CD14-positive monocyte (primary cell): Measurements from ENCODE around the gene ZFP1. TPM values are rescaled to one million over a fixed set of nuclear protein-coding genes. Genes with fewer than 3 reads are reported as not detected.

Experiments used
- DNase-seq, 3 donors: peaks; one replicate each; pipeline ENCODE4 v3.0.0-alpha.2; 2011 to 2022
- H2AFZ ChIP-seq: 2 replicates; pipeline ENCODE4 v1.6.0; 2012; ENCODE audit warnings: mild to moderate bottlenecking, low read depth, low read length, inconsistent platforms; ENCODE audit not compliant: insufficient read depth, poor library complexity, severe bottlenecking
- H3K27ac ChIP-seq, 2 donors: 1 replicate in 1 of 2; 2 replicates in 1 of 2; pipeline ENCODE4 v1.5.1; 2012 to 2013; ENCODE audit warnings: low read length in 2 of 2, control low read depth in 1 of 2, inconsistent platforms in 1 of 2, low read depth in 1 of 2, mild to moderate bottlenecking in 1 of 2
- H3K27me3 ChIP-seq, 2 donors: one replicate each; pipeline versions ENCODE4 v1.6.0 to v1.6.1; 2011 to 2013; ENCODE audit warnings: low read length in 2 of 2; ENCODE audit not compliant: control insufficient read depth in 2 of 2, insufficient read depth in 2 of 2
- H3K36me3 ChIP-seq, 2 donors: replicated peaks in 1 of 2; 1 replicate in 1 of 2; 2 replicates in 1 of 2; pipeline versions ENCODE4 v1.5.1 to v1.6.1; 2012 to 2013; ENCODE audit warnings: low read length in 2 of 2, control low read depth in 1 of 2, inconsistent platforms in 1 of 2, mild to moderate bottlenecking in 1 of 2; ENCODE audit not compliant: insufficient read depth in 2 of 2, control insufficient read depth in 1 of 2
- H3K4me1 ChIP-seq, 2 donors: 1 replicate in 1 of 2; 2 replicates in 1 of 2; pipeline versions ENCODE4 v1.5.1 to v1.6.1; 2012 to 2013; ENCODE audit warnings: low read length in 2 of 2, control low read depth in 1 of 2, inconsistent platforms in 1 of 2, mild to moderate bottlenecking in 1 of 2, moderate library complexity in 1 of 2; ENCODE audit not compliant: insufficient read depth in 2 of 2, control insufficient read depth in 1 of 2
- H3K4me2 ChIP-seq: replicated peaks from 2 replicates; pipeline ENCODE3; 2012; ENCODE audit warnings: low read length, moderate library complexity, mild to moderate bottlenecking; ENCODE audit not compliant: poor library complexity, severe bottlenecking; ENCODE audit errors: extremely low read depth
- H3K4me3 ChIP-seq, 3 experiments: fragments of 200-600 bp in 1 of 3; sonication (generic) in 1 of 3; replicated peaks in 1 of 3; 1 replicate in 2 of 3; 2 replicates in 1 of 3; pipeline ENCODE4 v1.5.1; 2011 to 2013; ENCODE audit warnings: low read length in 3 of 3, mild to moderate bottlenecking in 3 of 3, control low read depth in 2 of 3, low read depth in 2 of 3, inconsistent platforms in 1 of 3, moderate library complexity in 1 of 3
- H3K79me2 ChIP-seq: 2 replicates; pipeline ENCODE4 v1.6.0; 2012; ENCODE audit warnings: mild to moderate bottlenecking, control low read depth, inconsistent platforms, low read length, moderate library complexity; ENCODE audit not compliant: insufficient read depth
- H3K9ac ChIP-seq: 2 replicates; pipeline ENCODE4 v1.6.0; 2017; ENCODE audit warnings: low read length, mild to moderate bottlenecking; ENCODE audit not compliant: insufficient read depth, poor library complexity, severe bottlenecking
- H3K9me3 ChIP-seq, 2 donors: replicated peaks in 1 of 2; 1 replicate in 1 of 2; 2 replicates in 1 of 2; pipeline versions ENCODE4 v1.5.1 to v1.6.1; 2012 to 2013; ENCODE audit warnings: low read length in 2 of 2, control low read depth in 1 of 2; ENCODE audit not compliant: control insufficient read depth in 1 of 2, insufficient read depth in 1 of 2
- H4K20me1 ChIP-seq: 2 replicates; pipeline ENCODE4 v1.6.0; 2012; ENCODE audit warnings: mild to moderate bottlenecking, low read length, control low read depth, moderate library complexity; ENCODE audit not compliant: insufficient read depth
- H3K27ac Mint-ChIP-seq, 7 donors: one replicate each; pipeline ENCODE4 v1.8.0; 2020; ENCODE audit warnings: mild to moderate bottlenecking in 7 of 7, mixed read lengths in 7 of 7, moderate library complexity in 6 of 7, inconsistent platforms in 2 of 7
- H3K27me3 Mint-ChIP-seq, 3 donors: one replicate each; pipeline ENCODE4 v1.8.0; 2021 to 2022; ENCODE audit warnings: low read depth in 3 of 3, mild to moderate bottlenecking in 3 of 3, mixed read lengths in 3 of 3, moderate library complexity in 3 of 3, inconsistent platforms in 1 of 3
- H3K36me3 Mint-ChIP-seq, 2 donors: one replicate each; pipeline ENCODE4 v1.8.0; 2020; ENCODE audit warnings: mixed read lengths in 2 of 2, inconsistent platforms in 1 of 2, mild to moderate bottlenecking in 1 of 2
- H3K4me1 Mint-ChIP-seq: one replicate; pipeline ENCODE4 v1.8.0; 2020; ENCODE audit warnings: mild to moderate bottlenecking, mixed read lengths
- H3K4me3 Mint-ChIP-seq, 2 donors: one replicate each; pipeline ENCODE4 v1.8.0; 2020; ENCODE audit warnings: mild to moderate bottlenecking in 2 of 2, mixed read lengths in 2 of 2, moderate library complexity in 1 of 2
- H3K9me3 Mint-ChIP-seq, 7 donors: one replicate each; pipeline ENCODE4 v1.8.0; 2020 to 2022; ENCODE audit warnings: mixed read lengths in 7 of 7, mild to moderate bottlenecking in 6 of 7, moderate library complexity in 6 of 7, inconsistent platforms in 2 of 7
- WGBS: methylation state at CpG from one replicate; pipeline ENCODE4 v1.1.5; 2013; ENCODE audit warnings: missing lambda C conversion rate; ENCODE audit not compliant: insufficient coverage; 5-methylcytosine and 5-hydroxymethylcytosine counted together
- intact Hi-C, 2 donors: fragments of 100-400 bp; cut with micrococcal nuclease; formaldehyde crosslinking; loops; one replicate each; pipeline versions ENCODE4 v1.15.0 to v1.15.1; 2023
- polyA minus RNA-seq: library from RNA; depleted of rRNA, polyadenylated mRNA; stranded (reverse); fragments of >200 nt; gene quantifications from 2 replicates; pipeline ENCODE4 v1.2.3, GENCODE V29; 2012
- polyA plus RNA-seq, 3 donors: library from polyadenylated mRNA; depleted of rRNA in 1 of 3; unstranded in 2 of 3; stranded (reverse) in 1 of 3; fragments of 300-500 nt in 2 of 3; fragments of >200 nt in 1 of 3; fragmentation: Illumina TruSeq in 2 of 3; gene quantifications; 1 replicate in 2 of 3; 2 replicates in 1 of 3; pipeline ENCODE4 v1.2.3, GENCODE V29; 2012 to 2021
- total RNA-seq, 12 experiments: library from RNA in 1 of 12; stranded (reverse) in 1 of 12; fragments of 120-200 nt in 1 of 12; gene quantifications; one replicate each; pipeline ENCODE4 v1.2.4 and lab custom pipeline; 2013 to 2026; ENCODE audit warnings: mixed read lengths in 6 of 12, inconsistent platforms in 1 of 12
- TF ChIP-seq, protein P1 (sequence below): fragments of 200-600 bp; IDR thresholded peaks from one replicate; pipeline ENCODE4 v1.8.0; 2022; ENCODE audit warnings: antibody characterized with exemption, mild to moderate bottlenecking

The ZFP1 gene
- 7.8 TPM for total RNA-seq (2013)
- 1 to 10 TPM; 1.8 to 4.0 (median 3.4) TPM for polyA plus RNA-seq
- polyA minus RNA-seq = 4.1 and 12.5 TPM in 2 replicates
- 1.6 to 15.7 (median 5.4) reads per million in 11 experiments for total RNA-seq (lab: John Stamatoyannopoulos, UW)

DNA sequence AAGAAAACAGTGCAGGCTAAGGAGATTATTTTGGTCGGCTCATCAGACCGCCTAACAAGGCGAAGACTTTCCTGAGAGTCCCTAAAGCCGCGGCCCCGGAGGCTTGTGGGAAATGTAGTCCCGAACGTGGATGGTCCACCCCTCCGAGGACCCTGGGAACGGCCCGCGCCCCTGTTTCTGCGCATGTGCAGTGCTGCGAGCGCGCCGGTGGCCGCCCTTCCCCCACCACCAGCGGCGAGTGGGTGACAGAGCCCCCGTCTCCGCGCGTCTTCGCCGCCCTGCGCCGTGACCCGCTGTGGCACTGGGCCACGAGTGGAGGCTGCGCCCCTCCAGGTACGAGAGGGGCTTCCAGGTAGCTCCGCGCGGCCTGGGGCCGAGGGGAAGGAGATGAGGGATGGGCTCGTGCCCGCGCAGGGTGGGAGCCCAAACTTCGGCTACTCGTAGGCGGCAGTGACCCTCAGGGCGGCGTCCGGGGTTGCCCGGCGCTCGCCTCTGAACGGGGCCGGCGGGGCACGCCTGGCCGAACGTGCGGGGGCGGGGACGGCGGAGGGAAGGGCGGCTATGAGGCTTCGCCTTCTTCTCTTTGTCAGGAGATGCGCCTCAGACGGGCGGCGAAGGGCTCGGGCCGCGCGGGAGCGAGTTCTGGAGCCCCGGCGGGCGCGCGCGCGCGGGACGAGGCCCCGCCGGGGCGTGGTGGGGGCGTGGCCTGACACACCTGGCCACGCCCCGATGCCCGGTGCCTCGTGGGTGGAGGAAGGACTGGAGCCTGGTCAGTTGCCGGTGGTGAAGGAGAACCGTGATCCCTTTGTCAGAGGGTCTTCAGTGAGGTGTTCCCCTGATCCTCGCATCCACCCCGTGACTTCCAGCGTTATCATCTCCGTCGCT lies at the start of gene ZFP1:
Gene ZFP1, plus strand, starts transcription at position 214 of the 885 bp plus-strand sequence. CDS start 4,428 bp downstream, outside the sequence.
- H3K4me3 ChIP-seq = peak within 1 kb of the TSS; percentile 91 to 99 (median 94)
- TF ChIP-seq, protein P1, sequence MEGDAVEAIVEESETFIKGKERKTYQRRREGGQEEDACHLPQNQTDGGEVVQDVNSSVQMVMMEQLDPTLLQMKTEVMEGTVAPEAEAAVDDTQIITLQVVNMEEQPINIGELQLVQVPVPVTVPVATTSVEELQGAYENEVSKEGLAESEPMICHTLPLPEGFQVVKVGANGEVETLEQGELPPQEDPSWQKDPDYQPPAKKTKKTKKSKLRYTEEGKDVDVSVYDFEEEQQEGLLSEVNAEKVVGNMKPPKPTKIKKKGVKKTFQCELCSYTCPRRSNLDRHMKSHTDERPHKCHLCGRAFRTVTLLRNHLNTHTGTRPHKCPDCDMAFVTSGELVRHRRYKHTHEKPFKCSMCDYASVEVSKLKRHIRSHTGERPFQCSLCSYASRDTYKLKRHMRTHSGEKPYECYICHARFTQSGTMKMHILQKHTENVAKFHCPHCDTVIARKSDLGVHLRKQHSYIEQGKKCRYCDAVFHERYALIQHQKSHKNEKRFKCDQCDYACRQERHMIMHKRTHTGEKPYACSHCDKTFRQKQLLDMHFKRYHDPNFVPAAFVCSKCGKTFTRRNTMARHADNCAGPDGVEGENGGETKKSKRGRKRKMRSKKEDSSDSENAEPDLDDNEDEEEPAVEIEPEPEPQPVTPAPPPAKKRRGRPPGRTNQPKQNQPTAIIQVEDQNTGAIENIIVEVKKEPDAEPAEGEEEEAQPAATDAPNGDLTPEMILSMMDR = no peak

DNA sequence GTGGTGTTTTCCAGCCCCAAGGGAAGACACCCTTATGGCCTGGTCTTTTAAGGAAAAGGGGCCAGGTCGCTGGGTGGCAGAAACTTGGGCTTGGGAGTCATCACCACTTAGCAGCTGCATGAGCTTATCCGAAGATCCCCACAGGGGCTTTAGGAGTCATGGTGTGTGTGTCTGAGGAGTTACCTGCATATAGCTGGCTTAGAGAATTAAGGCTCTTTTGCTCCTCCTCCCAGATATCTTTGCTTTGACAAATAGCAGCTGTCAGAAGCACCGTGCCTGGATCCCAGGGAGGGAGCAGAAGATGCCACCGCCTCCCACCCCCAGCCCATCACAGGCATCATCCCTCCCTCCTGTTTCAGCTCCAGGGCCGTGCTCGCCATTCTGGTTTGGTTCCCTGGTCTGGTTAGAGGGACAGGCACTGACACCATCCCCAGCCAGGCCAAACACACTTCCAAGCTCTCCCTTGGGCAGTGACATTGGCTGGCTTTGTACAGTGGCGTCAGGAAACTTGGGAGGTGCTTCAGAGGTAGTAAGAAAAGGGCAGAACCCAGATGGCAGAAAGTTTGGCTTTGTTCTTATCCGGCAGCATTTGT lies 49.2 kb upstream of the ZFP1 start:
- peaks cover 36% of the 10 kb centered on the region for H3K4me1 Mint-ChIP-seq
- H4K20me1 ChIP-seq = no peaks in the 10 kb centered on the region

More for the DNA sequence above, at the start of gene ZFP1:
- Histone ChIP-seq H3K4me1 (peaks cover 10 to 15% of the 10 kb centered on the region in 2 donors), H3K79me2 (no peaks in the 10 kb centered on the region), H3K27me3 (no peaks in the 10 kb centered on the region), H3K9me3 (peaks cover 11 to 17% of the 10 kb centered on the region in 2 donors), H4K20me1 (no peaks in the 10 kb centered on the region), H3K27ac (peak within 1 kb of the TSS; percentile 70 to 90), H2AFZ (peak within 1 kb of the TSS; percentile 97), H3K4me2 (peak within 1 kb of the TSS; percentile 88), H3K9ac (peak within 1 kb of the TSS; percentile 86), H3K36me3 (peaks cover 0 to 9% of the 10 kb centered on the region in 2 donors)
- DNase-seq = peak; percentile 80 to 83 (median 82)
- intact Hi-C loops = no loop called here
- Mint-ChIP-seq H3K9me3 (peaks cover 17 to 38% (median 26%) of the 10 kb centered on the region in 7 donors), H3K4me1 (peaks cover 8% of the 10 kb centered on the region), H3K36me3 (peaks cover 4 to 15% of the 10 kb centered on the region in 2 donors), H3K27ac (peak within 1 kb of the TSS in 6 of 7 donors; percentile 44 to 69 (median 50)), H3K4me3 (peak within 1 kb of the TSS; percentile 78 to 82), H3K27me3 (peaks cover 3 to 5% (median 4%) of the 10 kb centered on the region in 3 donors)
- WGBS = under 1% methylated on average over 82 of the region's 93 CpGs

More for the DNA sequence above, 49.2 kb upstream of the ZFP1 start:
- peak overlapping the region; percentile 63 for H3K4me2 ChIP-seq
- H3K27ac ChIP-seq = peak overlapping the region; percentile 48 to 74
- Mint-ChIP-seq H3K4me3 (peak overlapping the region; percentile 50 to 71), H3K36me3 (peaks cover 19 to 33% of the 10 kb centered on the region in 2 donors), H3K27ac (peak overlapping the region; percentile 65 to 85 (median 78)), H3K9me3 (no peaks in the 10 kb centered on the region), H3K27me3 (peaks cover 0 to 3% (median 1%) of the 10 kb centered on the region in 3 donors)
- WGBS = 56% methylated on average over 3 of the region's 8 CpGs
- peak overlapping the region; percentile 18 for H3K9ac ChIP-seq
- H2AFZ ChIP-seq = peak overlapping the region; percentile 76
- intact Hi-C loops = no loop called here
- no peaks in the 10 kb centered on the region for H3K9me3 ChIP-seq
- TF ChIP-seq, protein P1 = no peak
- H3K79me2 ChIP-seq = no peaks in the 10 kb centered on the region
- peak overlapping the region in 1 of 3 experiments; percentile 57 for H3K4me3 ChIP-seq
- H3K36me3 ChIP-seq = peaks cover 0 to 8% of the 10 kb centered on the region in 2 donors
- no peak for DNase-seq
- no peaks in the 10 kb centered on the region for H3K27me3 ChIP-seq
- H3K4me1 ChIP-seq = peaks cover 23 to 29% of the 10 kb centered on the region in 2 donors
